IMR-90 (cell line): ENCODE data around the gene GARIN5A. TPM values are rescaled to one million over a fixed set of nuclear protein-coding genes. Genes with fewer than 3 reads are reported as not detected.

Experiments
- ATAC-seq: fragments of 200-7000 bp; cut with Tn5 transposase; 2 replicates; pipeline ENCODE4 v1.9.1; 2020; ENCODE audit warnings: low read depth, mild to moderate bottlenecking, moderate library complexity
- BruUV-seq: library from RNA; stranded (reverse); fragments of 400-500 nt; replicated peaks from 2 replicates; lab custom pipeline; 2021; lab: Mats Ljungman, UMichigan
- CTCF ChIA-PET: fragments of 300-600 bp; formaldehyde crosslinking; extraction: SDS; loops from one replicate; lab custom pipeline; 2021; ENCODE audit warnings: antibody characterized with exemption; lab: Yijun Ruan, JAX
- POLR2A ChIA-PET: fragments of 300-600 bp; sonication (Branson Sonifier 250); formaldehyde crosslinking; loops from one replicate; lab custom pipeline; 2022; ENCODE audit warnings: antibody characterized with exemption; ENCODE audit not compliant: unreplicated experiment; lab: Charles Lee
- DNase-seq: peaks from one replicate; pipeline ENCODE4 v3.0.0; 2013
- H2AFZ ChIP-seq: replicated peaks from 2 replicates; pipeline ENCODE3; 2013; ENCODE audit warnings: low read length, mild to moderate bottlenecking; ENCODE audit not compliant: poor library complexity
- H2AK5ac ChIP-seq: 2 replicates; pipeline ENCODE4 v1.6.1; 2013; ENCODE audit warnings: low read depth, low read length, inconsistent platforms
- H2AK9ac ChIP-seq: replicated peaks from 2 replicates; pipeline ENCODE3; 2013; ENCODE audit warnings: mild to moderate bottlenecking, low read depth, low read length, moderate library complexity; ENCODE audit not compliant: poor library complexity
- H2BK120ac ChIP-seq: 2 replicates; pipeline ENCODE4 v1.6.1; 2013; ENCODE audit warnings: low read depth, low read length, inconsistent platforms
- H2BK15ac ChIP-seq: 3 replicates; pipeline ENCODE4 v1.6.1; 2013; ENCODE audit warnings: low read depth, low read length, inconsistent platforms
- H2BK20ac ChIP-seq: 2 replicates; pipeline ENCODE4 v1.6.1; 2013; ENCODE audit warnings: low read depth, mild to moderate bottlenecking, inconsistent platforms, low read length, moderate library complexity
- H2BK5ac ChIP-seq: 2 replicates; pipeline ENCODE4 v1.6.1; 2013; ENCODE audit warnings: mild to moderate bottlenecking, low read depth, low read length, inconsistent platforms; ENCODE audit not compliant: poor library complexity, severe bottlenecking
- H3K14ac ChIP-seq: replicated peaks from 2 replicates; pipeline ENCODE4 v1.6.1; 2013; ENCODE audit warnings: low read depth, low read length, inconsistent platforms
- H3K18ac ChIP-seq: 2 replicates; pipeline ENCODE4 v1.6.1; 2013; ENCODE audit warnings: low read depth, low read length, control low read depth
- H3K23ac ChIP-seq: 2 replicates; pipeline ENCODE4 v1.6.1; 2013; ENCODE audit warnings: low read depth, low read length, inconsistent platforms
- H3K27ac ChIP-seq: 2 replicates; pipeline ENCODE4 v1.5.1; 2013; ENCODE audit warnings: mild to moderate bottlenecking, control low read depth, low read length; ENCODE audit not compliant: insufficient read depth
- H3K27me3 ChIP-seq: 2 replicates; pipeline ENCODE4 v1.6.1; 2013; ENCODE audit warnings: low read length; ENCODE audit not compliant: control insufficient read depth, insufficient read depth
- H3K36me3 ChIP-seq: 2 replicates; pipeline ENCODE4 v1.6.1; 2013; ENCODE audit warnings: low read length, mixed read lengths; ENCODE audit not compliant: control insufficient read depth, insufficient read depth
- H3K4ac ChIP-seq: 2 replicates; pipeline ENCODE4 v1.6.1; 2013; ENCODE audit warnings: low read depth, low read length, inconsistent platforms
- H3K4me1 ChIP-seq: 2 replicates; pipeline ENCODE4 v1.6.1; 2013; ENCODE audit warnings: low read length, mixed read lengths; ENCODE audit not compliant: control insufficient read depth, insufficient read depth
- H3K4me2 ChIP-seq: 2 replicates; pipeline ENCODE4 v1.6.1; 2013; ENCODE audit warnings: low read depth, mild to moderate bottlenecking, control low read depth, low read length, moderate library complexity
- H3K4me3 ChIP-seq: 2 replicates; pipeline ENCODE4 v1.5.1; 2013; ENCODE audit warnings: low read depth, mild to moderate bottlenecking, control low read depth, low read length, moderate library complexity; ENCODE audit not compliant: insufficient read depth
- H3K56ac ChIP-seq: 2 replicates; pipeline ENCODE4 v1.6.1; 2013; ENCODE audit warnings: low read length, inconsistent platforms; ENCODE audit not compliant: insufficient read depth; ENCODE audit errors: extremely low read depth
- H3K79me1 ChIP-seq, 2 experiments: 2 replicates each; pipeline ENCODE4 v1.6.1; 2013; ENCODE audit warnings: low read length in 2 of 2, inconsistent platforms in 1 of 2, low read depth in 1 of 2
- H3K9ac ChIP-seq: 2 replicates; pipeline ENCODE4 v1.6.1; 2013; ENCODE audit warnings: low read depth, low read length, control low read depth
- H3K9me1 ChIP-seq: 2 replicates; pipeline ENCODE4 v1.6.1; 2013; ENCODE audit warnings: low read length, inconsistent platforms; ENCODE audit not compliant: insufficient read depth
- H3K9me3 ChIP-seq: 2 replicates; pipeline ENCODE4 v1.6.1; 2013; ENCODE audit warnings: low read length; ENCODE audit not compliant: control insufficient read depth, insufficient read depth
- H4K20me1 ChIP-seq: 2 replicates; pipeline ENCODE4 v1.6.1; 2013; ENCODE audit warnings: low read length, inconsistent platforms; ENCODE audit not compliant: insufficient read depth
- H4K5ac ChIP-seq: 2 replicates; pipeline ENCODE4 v1.6.1; 2013; ENCODE audit warnings: mild to moderate bottlenecking, low read depth, low read length, control low read depth
- H4K8ac ChIP-seq, 2 experiments: 2 replicates each; pipeline ENCODE4 v1.6.1; 2013; ENCODE audit warnings: low read depth in 2 of 2, low read length in 2 of 2, control low read depth in 1 of 2, inconsistent platforms in 1 of 2
- H4K91ac ChIP-seq: 2 replicates; pipeline ENCODE4 v1.6.1; 2013; ENCODE audit warnings: low read depth, low read length, inconsistent platforms; ENCODE audit not compliant: insufficient read depth
- BHLHE40 ChIP-seq: fragments of 150-350 bp; IDR thresholded peaks from 2 replicates; pipeline ENCODE4 v1.6.1; 2016; ENCODE audit warnings: mild to moderate bottlenecking, low read depth, low read length
- CEBPB ChIP-seq: IDR thresholded peaks from 2 replicates; pipeline ENCODE4 v1.6.1; 2012; ENCODE audit warnings: low read depth, low read length, improper control_type of control experiment
- CTCF ChIP-seq: conservative IDR thresholded peaks from 2 replicates; pipeline ENCODE4 v1.5.1; 2012; ENCODE audit warnings: mild to moderate bottlenecking, low read depth, low read length, improper control_type of control experiment
- ELK1 ChIP-seq: fragments of 150-350 bp; IDR thresholded peaks from 2 replicates; pipeline ENCODE4 v1.6.1; 2016; ENCODE audit warnings: low read depth, mild to moderate bottlenecking, low read length, moderate library complexity, borderline replicate concordance
- FOS ChIP-seq: fragments of 150-350 bp; IDR thresholded peaks from 2 replicates; pipeline ENCODE4 v1.6.1; 2016; ENCODE audit warnings: low read depth, low read length
- MAFK ChIP-seq: IDR thresholded peaks from 2 replicates; pipeline ENCODE4 v1.6.1; 2012; ENCODE audit warnings: low read depth, low read length, improper control_type of control experiment
- MXI1 ChIP-seq: IDR thresholded peaks from 2 replicates; pipeline ENCODE4 v1.6.1; 2012; ENCODE audit warnings: low read depth, mild to moderate bottlenecking, low read length, moderate library complexity, borderline replicate concordance
- NFE2L2 ChIP-seq: fragments of 150-350 bp; IDR thresholded peaks from 2 replicates; pipeline ENCODE4 v1.6.1; 2016; ENCODE audit warnings: low read depth, mild to moderate bottlenecking, low read length
- POLR2A ChIP-seq: IDR thresholded peaks from 2 replicates; pipeline ENCODE4 v1.6.1; 2012; ENCODE audit warnings: mild to moderate bottlenecking, low read depth, low read length
- RAD21 ChIP-seq: IDR thresholded peaks from 2 replicates; pipeline ENCODE4 v1.6.1; 2012; ENCODE audit warnings: low read length, improper control_type of control experiment
- RCOR1 ChIP-seq: IDR thresholded peaks from 2 replicates; pipeline ENCODE4 v1.6.1; 2012; ENCODE audit warnings: mild to moderate bottlenecking, low read length, improper control_type of control experiment; ENCODE audit not compliant: insufficient replicate concordance
- RFX5 ChIP-seq: IDR thresholded peaks from 2 replicates; pipeline ENCODE4 v1.8.0; 2012; ENCODE audit warnings: low read depth, mild to moderate bottlenecking, low read length, moderate library complexity
- WGBS, 2 experiments: methylation state at CpG; one replicate each; pipeline versions ENCODE4 v1.1.5 to v1.1.7; 2013; ENCODE audit warnings: missing lambda C conversion rate in 2 of 2; ENCODE audit not compliant: insufficient read length in 1 of 2; ENCODE audit errors: extremely low coverage in 2 of 2; 5-methylcytosine and 5-hydroxymethylcytosine counted together
- dilution Hi-C: fragments of 300-500 bp; cut with HindIII; formaldehyde crosslinking; loops from one replicate; pipeline ENCODE4 v1.14.3; 2018; ENCODE audit warnings: low sequenced_read_pairs; ENCODE audit not compliant: unreplicated experiment
- in situ Hi-C: fragments of 300-500 bp; cut with MboI; formaldehyde crosslinking; loops from 3 replicates; pipeline ENCODE4 v1.14.3; 2019; ENCODE audit warnings: low sequenced_read_pairs, inconsistent platforms, mixed read lengths
- intact Hi-C: fragments of 100-400 bp; cut with micrococcal nuclease; formaldehyde crosslinking; loops from 2 replicates; pipeline ENCODE4 v1.10.0; 2022
- polyA plus RNA-seq, 3 experiments: library from polyadenylated mRNA; depleted of rRNA; stranded (reverse); fragments of >200 nt; gene quantifications; 2 replicates each; pipeline ENCODE4 v1.2.3, GENCODE V29; 2012; ENCODE audit warnings: low replicate concordance in 1 of 3
- total RNA-seq: library from RNA; depleted of rRNA; stranded (reverse); fragments of >200 nt; gene quantifications from 2 replicates; pipeline ENCODE4 v1.2.3, GENCODE V29; 2012

Gene GARIN5A
- total and polyA plus RNA-seq, 2 of the 4 experiments (the other 2 are of a cell fraction), result 0.53 TPM; not detected in 1

- no peak overlapping the region for H2BK15ac ChIP-seq
- no peak overlapping the region for H3K27ac ChIP-seq
- peaks cover 10% of the 10 kb centered on the region for H4K20me1 ChIP-seq
- DNase-seq (no peak), ATAC-seq (no peak)
- H3K4me1 ChIP-seq, result 0 out of 2 replicates have a peak, but pooled peaks cover 2% of the 10 kb centered on the region
- WGBS, 2 experiments, result 78% methylated on average over 8 of the region's 16 CpGs; no CpG with 5 or more reads in 1 of the 2 experiments
- H2AK9ac ChIP-seq, result no peak overlapping the region
- peaks cover 3% of the 10 kb centered on the region; the same call in 1 of the 2 replicates for H3K9me1 ChIP-seq
- BruUV-seq, result no TSS peak
- H3K4me2 ChIP-seq, result no peak overlapping the region
- no peak for TF ChIP-seq NFE2L2
- no peak for TF ChIP-seq BHLHE40
- no peak for TF ChIP-seq RCOR1
- no peak for TF ChIP-seq ELK1
- TF ChIP-seq FOS, result no peak
- no peak for TF ChIP-seq RAD21
- no peak for TF ChIP-seq CEBPB
- no peak for TF ChIP-seq POLR2A
- TF ChIP-seq MXI1, result no peak
- TF ChIP-seq RFX5, result no peak
- TF ChIP-seq MAFK, result no peak
- no peak for TF ChIP-seq CTCF
- no peak overlapping the region for H3K18ac ChIP-seq
- no peak overlapping the region for H3K4ac ChIP-seq
- intact Hi-C loops, result no loop called here
- no peak overlapping the region for H4K5ac ChIP-seq
- H4K8ac ChIP-seq, result no peak overlapping the region
- H2BK5ac ChIP-seq, result no peak overlapping the region
- no peak overlapping the region for H4K91ac ChIP-seq
- H3K9ac ChIP-seq, result no peak overlapping the region
- CTCF ChIA-PET, result no interaction called here
- H3K27me3 ChIP-seq, result 0 out of 2 replicates have a peak, but pooled peaks cover 3% of the 10 kb centered on the region
- H2BK20ac ChIP-seq, result no peak overlapping the region
- no peak overlapping the region for H3K4me3 ChIP-seq
- H3K9me3 ChIP-seq, result no peaks in the 10 kb centered on the region; the same call in 1 of the 2 replicates
- H3K14ac ChIP-seq, result no peak overlapping the region
- no peak overlapping the region for H2AK5ac ChIP-seq
- H3K36me3 ChIP-seq, result peaks cover 26% of the 10 kb centered on the region
- H2AFZ ChIP-seq, result no peak overlapping the region
- dilution Hi-C loops, result no loop called here
- no peak overlapping the region for H2BK120ac ChIP-seq
- POLR2A ChIA-PET, result no interaction called here
- in situ Hi-C loops, result no loop called here
- no peak overlapping the region for H3K56ac ChIP-seq
- H3K23ac ChIP-seq, result no peak overlapping the region
- peaks cover 13 to 20% of the 10 kb centered on the region in 2 experiments for H3K79me1 ChIP-seq
Measured at GRCh38 chr19:50482271-50482855, 5.7 kb upstream of the GARIN5A start.
